Measurements from ENCODE around the gene MND1.

The MND1 gene

DNA sequence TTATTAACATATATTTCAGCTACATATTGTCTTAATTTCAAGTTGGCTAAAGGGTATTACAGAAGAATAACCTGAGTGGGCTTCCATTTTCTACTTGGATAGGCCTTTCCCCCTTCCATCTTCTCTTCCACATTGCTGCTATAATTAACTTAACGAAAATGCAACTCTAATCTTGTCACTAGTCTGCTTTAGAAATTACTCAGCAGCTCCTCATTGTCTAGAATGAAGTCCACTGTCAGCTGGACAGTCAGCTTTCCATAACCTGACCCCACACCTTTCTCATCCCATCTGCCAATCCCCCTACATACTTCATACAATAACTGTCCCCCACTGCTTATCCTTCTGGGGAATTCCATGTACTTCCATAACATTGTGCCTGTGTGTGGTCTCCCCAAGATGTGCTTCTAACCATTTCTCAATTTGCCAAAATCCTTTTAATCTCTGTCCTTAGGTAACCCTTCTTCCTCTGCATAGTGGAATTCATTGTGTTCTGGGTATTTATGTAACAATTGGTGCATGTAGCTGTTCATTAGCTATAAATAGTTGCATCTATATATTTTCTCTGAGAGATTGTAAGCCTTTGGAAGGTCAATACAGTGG lies 4.8 kb downstream of the MND1 start:
- no peak for DNase-seq (ENCODE audit: low spot score)
- TF ChIP-seq, protein P1, sequence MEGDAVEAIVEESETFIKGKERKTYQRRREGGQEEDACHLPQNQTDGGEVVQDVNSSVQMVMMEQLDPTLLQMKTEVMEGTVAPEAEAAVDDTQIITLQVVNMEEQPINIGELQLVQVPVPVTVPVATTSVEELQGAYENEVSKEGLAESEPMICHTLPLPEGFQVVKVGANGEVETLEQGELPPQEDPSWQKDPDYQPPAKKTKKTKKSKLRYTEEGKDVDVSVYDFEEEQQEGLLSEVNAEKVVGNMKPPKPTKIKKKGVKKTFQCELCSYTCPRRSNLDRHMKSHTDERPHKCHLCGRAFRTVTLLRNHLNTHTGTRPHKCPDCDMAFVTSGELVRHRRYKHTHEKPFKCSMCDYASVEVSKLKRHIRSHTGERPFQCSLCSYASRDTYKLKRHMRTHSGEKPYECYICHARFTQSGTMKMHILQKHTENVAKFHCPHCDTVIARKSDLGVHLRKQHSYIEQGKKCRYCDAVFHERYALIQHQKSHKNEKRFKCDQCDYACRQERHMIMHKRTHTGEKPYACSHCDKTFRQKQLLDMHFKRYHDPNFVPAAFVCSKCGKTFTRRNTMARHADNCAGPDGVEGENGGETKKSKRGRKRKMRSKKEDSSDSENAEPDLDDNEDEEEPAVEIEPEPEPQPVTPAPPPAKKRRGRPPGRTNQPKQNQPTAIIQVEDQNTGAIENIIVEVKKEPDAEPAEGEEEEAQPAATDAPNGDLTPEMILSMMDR (conservative IDR thresholded peaks at IDR 0.05; ENCODE audit: low read depth): no peak
- ChIA-PET CTCF (no interaction called here), POLR2A (ENCODE audit: low non-redundant PET) (no interaction called here)
- H3K27ac ChIP-seq: no peak overlapping the region

DNA sequence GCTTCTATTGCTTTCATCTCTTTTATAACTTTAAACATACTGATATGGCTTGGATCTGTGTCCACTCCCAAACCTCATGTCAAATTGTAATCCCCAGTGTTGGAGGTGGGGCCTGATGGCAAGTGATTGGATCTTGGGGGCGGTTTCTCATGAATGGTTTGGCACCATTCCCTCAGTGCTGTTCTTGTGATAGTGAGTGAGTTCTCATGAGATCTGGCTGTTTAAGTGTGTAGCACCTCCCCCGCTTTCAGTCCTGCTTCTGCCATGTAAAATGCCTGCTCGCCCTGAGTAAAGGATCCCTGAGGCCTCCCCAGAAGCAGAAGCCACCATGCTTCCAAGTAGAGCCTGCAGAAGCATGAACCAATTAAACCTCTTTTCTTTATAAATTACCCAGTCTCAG lies 17.7 kb downstream of the MND1 start:
- CTCF ChIA-PET: no interaction called here
- DNase-seq (ENCODE audit: low spot score): no peak
- TF ChIP-seq, protein P1 (conservative IDR thresholded peaks at IDR 0.05; ENCODE audit: low read depth): no peak
- H3K27ac ChIP-seq: no peak overlapping the region
- POLR2A ChIA-PET (ENCODE audit: low non-redundant PET): no interaction called here

DNA sequence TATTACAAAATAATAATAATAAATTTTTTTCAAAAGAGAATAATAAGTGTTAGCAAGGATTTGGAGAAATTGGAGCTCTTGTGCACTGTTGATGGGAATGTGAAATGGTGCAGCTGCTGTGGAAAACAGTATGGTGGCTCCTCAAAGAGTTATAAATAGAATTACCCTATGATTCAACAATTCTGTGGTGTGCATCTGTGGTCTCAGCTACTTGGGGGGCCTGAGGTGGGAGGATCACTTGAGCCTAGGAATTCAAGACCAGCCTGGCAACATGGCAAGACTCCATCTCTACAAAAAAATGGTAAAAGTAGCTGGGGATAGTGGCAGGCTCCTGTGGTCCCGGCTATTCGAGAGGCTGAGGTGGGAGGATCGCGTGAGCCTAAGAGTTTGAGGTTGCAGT lies 19.6 kb downstream of the MND1 start:
- no peak overlapping the region for H3K27ac ChIP-seq
- POLR2A ChIA-PET (ENCODE audit: low non-redundant PET): no interaction called here
- CTCF ChIA-PET: no interaction called here
- DNase-seq (ENCODE audit: low spot score): no peak
- TF ChIP-seq, protein P1 (conservative IDR thresholded peaks at IDR 0.05; ENCODE audit: low read depth): no peak

DNA sequence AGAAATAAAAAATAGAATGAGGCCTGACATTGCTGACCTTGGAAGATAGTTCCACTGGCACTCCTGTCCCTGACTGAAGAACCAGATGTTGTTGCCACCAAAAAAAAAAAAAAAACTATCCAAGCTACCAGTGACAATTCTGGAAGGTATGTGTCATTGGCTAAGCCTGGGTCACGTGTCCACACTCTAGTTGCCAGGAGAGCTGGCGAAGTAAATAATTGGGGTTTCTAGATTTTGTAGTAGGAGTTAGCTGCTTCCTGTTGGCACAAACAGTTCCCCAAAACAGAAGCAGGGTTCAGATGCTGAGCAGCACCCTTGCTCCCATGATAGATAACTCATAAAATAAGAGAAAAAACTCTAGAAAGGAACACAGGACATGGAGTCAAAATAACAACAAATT lies 20.5 kb downstream of the MND1 start:
- CTCF ChIA-PET: no interaction called here
- no peak for DNase-seq (ENCODE audit: low spot score)
- POLR2A ChIA-PET (ENCODE audit: low non-redundant PET): no interaction called here
- TF ChIP-seq, protein P1 (conservative IDR thresholded peaks at IDR 0.05; ENCODE audit: low read depth): no peak
- H3K27ac ChIP-seq: no peak overlapping the region

DNA sequence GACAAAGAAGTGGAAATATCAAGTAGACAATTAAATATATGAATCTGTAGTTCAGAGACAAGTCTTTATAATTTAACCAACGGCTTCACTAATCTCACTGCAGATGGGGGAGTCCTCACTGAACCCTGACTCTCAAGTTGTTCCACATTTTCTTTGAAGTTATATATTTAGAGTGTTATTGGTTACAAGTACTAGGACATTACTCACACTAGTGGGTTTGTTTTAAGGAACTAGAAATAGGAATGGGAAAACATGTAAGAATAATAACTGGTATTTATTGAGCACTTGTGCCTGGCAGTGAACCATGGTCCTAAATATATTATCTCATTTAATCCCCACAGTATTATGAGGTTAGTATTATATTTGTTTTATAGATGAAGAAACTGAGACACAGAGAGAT lies 22.0 kb downstream of the MND1 start:
- CTCF ChIA-PET: no interaction called here
- no peak overlapping the region for H3K27ac ChIP-seq
- POLR2A ChIA-PET (ENCODE audit: low non-redundant PET): no interaction called here
- TF ChIP-seq, protein P1 (conservative IDR thresholded peaks at IDR 0.05; ENCODE audit: low read depth): no peak
- DNase-seq (ENCODE audit: low spot score): no peak

DNA sequence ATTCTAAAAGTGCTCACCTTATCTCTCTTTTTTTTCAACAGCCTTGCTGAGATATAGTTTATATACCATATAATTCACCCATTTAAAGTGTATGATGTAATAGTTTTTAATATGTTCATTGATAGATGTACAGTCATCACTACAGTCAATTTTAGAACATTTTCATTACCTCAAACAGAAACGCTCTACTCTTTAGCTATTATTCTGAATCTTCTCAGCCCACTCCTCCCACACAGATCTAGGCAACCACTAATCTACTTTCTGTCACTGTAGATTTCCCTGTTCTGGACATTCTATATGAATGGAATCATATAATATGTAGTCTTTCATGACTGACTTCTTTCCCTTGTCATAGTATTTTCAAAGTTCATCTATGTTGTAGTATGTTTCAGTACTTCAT lies 22.6 kb downstream of the MND1 start:
- DNase-seq (ENCODE audit: low spot score): no peak
- ChIA-PET CTCF (no interaction called here), POLR2A (ENCODE audit: low non-redundant PET) (no interaction called here)
- no peak overlapping the region for H3K27ac ChIP-seq
- TF ChIP-seq, protein P1 (conservative IDR thresholded peaks at IDR 0.05; ENCODE audit: low read depth): no peak

DNA sequence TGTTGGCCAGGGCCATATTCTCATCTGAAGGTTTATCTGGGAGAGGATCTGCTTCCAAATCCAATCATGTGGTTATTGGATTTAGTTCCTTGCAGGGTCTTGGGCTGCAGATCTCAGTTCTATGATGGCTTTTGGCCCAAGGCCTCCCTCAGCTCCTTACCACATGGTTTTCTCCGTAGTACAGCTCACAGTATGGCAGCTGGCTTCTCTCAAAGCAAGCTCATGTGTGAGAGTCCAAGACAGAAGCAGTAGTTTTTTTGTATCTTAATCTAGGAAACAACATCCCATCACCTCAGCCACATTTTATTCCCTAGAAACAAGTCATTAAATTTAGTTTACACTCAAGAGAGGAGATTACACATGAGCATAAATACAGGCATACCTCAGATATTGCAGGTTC lies 24.5 kb downstream of the MND1 start:
- DNase-seq (ENCODE audit: low spot score): no peak
- no peak overlapping the region for H3K27ac ChIP-seq
- ChIA-PET CTCF (no interaction called here), POLR2A (ENCODE audit: low non-redundant PET) (no interaction called here)
- TF ChIP-seq, protein P1 (conservative IDR thresholded peaks at IDR 0.05; ENCODE audit: low read depth): no peak

All from RWPE1 (cell line).